Epithelial cell of esophagus (primary cell): ENCODE measurements around the gene ZCCHC14.

ENCODE experiments used
- DNase-seq: peaks from one replicate; pipeline ENCODE4 v3.0.0; 2010; ENCODE audit warnings: low read depth
- H3K4me3 ChIP-seq: 2 replicates; pipeline ENCODE4 v1.5.1; 2011; ENCODE audit warnings: mild to moderate bottlenecking, low read length, control low read depth
- CTCF ChIP-seq: IDR thresholded peaks from 2 replicates; pipeline ENCODE4 v1.5.1; 2011; ENCODE audit warnings: low read depth, mild to moderate bottlenecking, low read length, control low read depth, inconsistent platforms; ENCODE audit not compliant: insufficient read depth; ENCODE audit errors: missing control alignments

The ZCCHC14 gene

GRCh38 chr16:87492721-87493607, at the start of gene ZCCHC14:
TSS of gene ZCCHC14 (minus strand) at chr16:87493024. CDS start at chr16:87492238, 786 bp downstream.
- peak; percentile 100 for DNase-seq
- peak within 1 kb of the TSS; percentile 49 for H3K4me3 ChIP-seq
- TF ChIP-seq CTCF: no peak

GRCh38 chr16:87541872-87542234, 49.0 kb upstream of the ZCCHC14 start:
- TF ChIP-seq CTCF: no peak

GRCh38 chr16:87541147-87541871, 48.5 kb upstream of the ZCCHC14 start:
- DNase-seq: no peak
- H3K4me3 ChIP-seq: no peak overlapping the region
- no peak for TF ChIP-seq CTCF

More at GRCh38 chr16:87541872-87542234, 49.0 kb upstream of the ZCCHC14 start:
- no peak for DNase-seq
- H3K4me3 ChIP-seq: no peak overlapping the region

GRCh38 chr16:87540897-87541146, 48.0 kb upstream of the ZCCHC14 start:
- no peak for TF ChIP-seq CTCF
- H3K4me3 ChIP-seq: no peak overlapping the region
- DNase-seq: no peak

GRCh38 chr16:87540072-87540896, 47.5 kb upstream of the ZCCHC14 start:
- TF ChIP-seq CTCF: no peak
- no peak for DNase-seq

GRCh38 chr16:87539113-87539512, 46.3 kb upstream of the ZCCHC14 start:
- DNase-seq: no peak
- TF ChIP-seq CTCF: no peak

More at GRCh38 chr16:87540072-87540896, 47.5 kb upstream of the ZCCHC14 start:
- H3K4me3 ChIP-seq: no peak overlapping the region

More at GRCh38 chr16:87539113-87539512, 46.3 kb upstream of the ZCCHC14 start:
- H3K4me3 ChIP-seq: no peak overlapping the region
